Activated T-helper 1 cell treated with Interleukin-2 at 50 U/mL for 16 hours (primary cell): Measurements from ENCODE around the gene MAPK8IP1.

ENCODE experiments used
- DNase-seq: peaks from one replicate; pipeline ENCODE4 v3.0.0-alpha.2; 2020; ENCODE audit warnings: low read depth

The MAPK8IP1 gene

GRCh38 chr11:45909594-45910475, 24.4 kb downstream of the MAPK8IP1 start:
- no peak for DNase-seq

DNA sequence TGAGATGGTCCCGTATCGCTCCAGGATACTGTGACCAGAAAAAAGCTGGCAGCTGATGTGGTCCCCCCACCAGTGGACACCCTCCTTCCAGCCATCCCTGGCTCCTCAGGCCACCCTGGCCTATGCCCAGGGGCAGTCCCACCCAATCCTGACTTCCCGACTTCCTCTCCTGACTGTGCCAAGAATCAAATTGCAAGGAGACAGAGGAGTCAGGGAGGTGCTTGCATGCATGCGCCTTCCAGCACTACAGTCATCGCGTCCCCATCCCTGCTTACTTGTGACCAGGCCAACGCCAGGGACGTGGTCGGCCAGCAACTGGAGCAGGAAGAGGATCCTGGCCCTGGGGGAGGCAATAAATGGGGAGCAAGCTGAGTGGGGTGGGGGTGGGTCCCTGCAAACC, 25.2 kb downstream of the MAPK8IP1 start:
- no peak for DNase-seq

- DNase-seq, result no peak
Measured at GRCh38 chr11:45913514-45913913, 28.1 kb downstream of the MAPK8IP1 start.

- DNase-seq, result no peak
Measured at GRCh38 chr11:45913942-45914635, 28.6 kb downstream of the MAPK8IP1 start.

DNA sequence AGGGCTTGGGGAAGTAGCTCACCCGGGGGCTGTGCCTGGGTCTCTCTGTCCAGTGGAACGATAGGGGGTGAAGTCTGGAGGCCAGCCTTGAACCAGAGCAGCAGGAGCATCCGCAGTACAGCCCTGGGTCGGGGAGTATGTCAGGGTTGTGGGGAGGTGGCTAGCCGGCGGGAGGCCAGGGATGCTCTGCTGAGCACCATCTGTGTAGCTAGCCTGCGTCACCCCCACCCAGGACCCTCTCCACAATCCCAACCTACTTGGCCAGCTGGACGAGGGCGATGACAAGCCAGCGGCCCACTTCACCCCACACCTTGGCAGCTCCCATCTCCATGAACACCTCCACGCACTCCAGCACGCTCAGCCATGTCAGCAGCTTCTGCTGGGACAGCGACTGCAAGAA, 30.0 kb downstream of the MAPK8IP1 start:
- no peak for DNase-seq

DNA sequence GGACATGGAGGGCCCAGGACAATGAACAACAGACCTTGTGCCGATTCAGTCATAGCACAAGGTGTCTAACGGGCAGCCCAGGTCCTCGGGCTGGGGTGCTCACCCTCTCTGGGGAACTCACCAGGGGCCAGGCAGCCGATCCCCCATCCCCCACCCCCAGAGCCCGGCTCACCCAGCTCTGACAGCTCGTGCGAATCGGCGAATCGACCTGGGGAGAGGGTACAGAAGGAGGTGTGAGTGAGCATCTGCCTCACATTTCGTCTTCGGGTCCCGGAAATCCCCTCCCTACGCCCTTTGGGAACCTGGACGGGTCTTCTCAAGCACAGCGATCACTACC, 31.8 kb downstream of the MAPK8IP1 start:
- DNase-seq, result no peak

- peak; percentile 90 for DNase-seq
Measured at GRCh38 chr11:45917623-45918330, 32.3 kb downstream of the MAPK8IP1 start, which contains the start of gene PEX16. PEX16 (minus strand) TSS chr11:45917877; CDS start chr11:45917811, 66 bp downstream.

DNA sequence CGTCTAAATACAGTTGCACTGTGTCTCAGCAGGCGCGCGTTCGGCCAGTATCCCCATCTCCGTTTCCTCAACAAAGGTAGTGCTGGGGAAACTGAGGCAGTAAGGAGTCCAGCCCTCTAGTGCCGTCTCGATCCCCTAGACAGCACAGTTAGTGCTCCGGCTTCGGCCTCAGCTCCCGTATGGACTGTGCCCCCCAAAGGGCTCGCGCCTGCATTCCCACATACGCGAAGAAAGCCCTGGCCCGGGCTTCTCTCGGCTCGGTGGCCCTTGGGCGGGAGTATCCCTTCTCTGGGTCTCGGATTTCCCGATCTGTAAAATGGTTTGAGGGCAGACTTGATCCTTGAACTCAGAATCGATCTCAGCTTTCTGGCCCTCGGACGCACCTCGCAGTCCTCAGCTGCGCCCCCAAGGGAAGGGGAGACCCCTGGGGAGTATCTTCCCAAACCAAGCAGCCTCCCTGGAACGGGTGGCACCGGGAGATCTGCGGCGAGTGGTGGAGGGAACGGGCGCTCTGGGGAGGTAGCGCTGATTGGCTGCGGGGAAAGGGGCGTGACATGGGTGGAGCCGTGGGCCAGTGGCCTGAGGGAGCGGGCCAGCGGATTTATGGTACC, 33.0 kb downstream of the MAPK8IP1 start:
- peak; percentile 37 for DNase-seq

- no peak for DNase-seq
Measured at GRCh38 chr11:45918962-45919675, 33.7 kb downstream of the MAPK8IP1 start.

- no peak for DNase-seq
Measured at GRCh38 chr11:45919806-45920530, 34.5 kb downstream of the MAPK8IP1 start.

GRCh38 chr11:45920531-45921477, 35.4 kb downstream of the MAPK8IP1 start:
- DNase-seq, result no peak

GRCh38 chr11:45921561-45922424, 36.3 kb downstream of the MAPK8IP1 start:
- no peak for DNase-seq

DNA sequence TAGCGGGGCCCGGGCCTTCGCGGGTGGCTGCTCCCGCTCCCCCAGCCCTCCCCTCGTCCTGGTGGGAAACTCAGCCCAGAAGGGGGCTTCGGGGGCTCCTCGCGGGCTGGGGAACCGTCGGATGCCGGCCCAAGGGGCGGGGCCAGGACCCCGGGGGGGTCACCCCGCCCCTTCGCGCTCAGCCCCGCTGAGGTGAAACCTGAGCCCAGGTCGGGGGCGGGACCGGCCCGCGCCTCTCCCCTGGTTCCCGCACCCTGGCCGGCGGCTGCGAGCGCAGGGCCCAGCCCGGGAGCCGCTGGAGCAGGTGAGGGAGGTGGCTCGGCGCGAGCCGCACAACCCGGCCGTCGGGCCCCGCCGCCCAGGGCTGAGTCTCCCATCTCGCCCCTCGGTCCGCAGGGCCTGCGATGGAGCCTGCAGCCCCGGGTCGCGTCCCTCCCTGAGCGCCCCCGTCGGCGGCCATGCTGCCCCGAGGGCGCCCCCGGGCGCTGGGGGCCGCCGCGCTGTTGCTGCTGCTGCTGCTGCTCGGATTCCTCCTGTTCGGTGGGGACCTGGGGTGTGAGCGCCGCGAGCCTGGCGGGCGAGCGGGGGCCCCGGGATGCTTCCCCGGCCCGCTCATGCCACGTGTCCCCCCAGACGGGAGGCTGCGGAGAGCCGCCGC, 37.1 kb downstream of the MAPK8IP1 start, which contains the start of gene LARGE2:
Gene LARGE2 (plus strand): TSS at position 232 of the 658 bp plus-strand sequence. CDS start 227 bp downstream, at position 459.
- no peak for DNase-seq

- DNase-seq, result no peak
Measured at GRCh38 chr11:45924036-45924915, 38.8 kb downstream of the MAPK8IP1 start.

- no peak for DNase-seq
Measured at GRCh38 chr11:45924927-45925326, 39.5 kb downstream of the MAPK8IP1 start.

DNA sequence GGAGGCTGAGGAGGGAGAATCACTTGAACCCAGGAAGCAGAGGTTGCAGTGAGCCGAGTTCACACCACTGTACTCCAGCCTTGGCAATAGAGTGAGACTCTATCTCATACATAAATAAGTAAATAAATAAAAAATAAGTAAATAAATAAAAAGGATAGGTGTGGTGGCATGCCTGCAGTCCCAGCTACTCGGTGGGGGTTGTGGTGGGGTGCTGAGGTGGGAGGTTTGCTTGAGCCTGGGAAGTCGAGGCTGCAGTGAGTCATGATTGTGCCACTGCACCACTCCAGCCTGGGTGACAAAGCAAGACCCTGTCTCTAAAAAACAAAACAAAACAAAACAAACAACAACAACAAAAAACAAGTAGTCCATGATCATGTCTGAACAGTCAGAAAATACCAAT, 40.1 kb downstream of the MAPK8IP1 start:
- DNase-seq, result no peak

GRCh38 chr11:45926001-45926401, 40.5 kb downstream of the MAPK8IP1 start:
- DNase-seq, result no peak
